AG04449 (cell line): Measurements from ENCODE around the gene MRPL27.

Experiments used
- CTCF ChIA-PET: fragments of 350-600 bp; formaldehyde crosslinking; extraction: SDS; loops from one replicate; lab custom pipeline; 2021; ENCODE audit warnings: antibody characterized with exemption; lab: Yijun Ruan, JAX
- POLR2A ChIA-PET: fragments of 400-600, 350-600 bp; formaldehyde crosslinking; extraction: SDS; loops from one replicate; lab custom pipeline; 2020; ENCODE audit warnings: antibody characterized with exemption, inconsistent platforms; lab: Yijun Ruan, JAX
- DNase-seq: peaks from one replicate; pipeline ENCODE4 v3.0.0-alpha.2; 2010; ENCODE audit warnings: low read depth, low spot score
- H3K4me3 ChIP-seq: 2 replicates; pipeline ENCODE4 v1.5.1; 2011; ENCODE audit warnings: low read depth, mild to moderate bottlenecking, control low read depth, low read length
- CTCF ChIP-seq: IDR thresholded peaks from one replicate; pipeline ENCODE4 v1.5.1; 2011; ENCODE audit warnings: mild to moderate bottlenecking, moderate library complexity, low read length, control low read depth, inconsistent platforms; ENCODE audit not compliant: insufficient read depth; ENCODE audit errors: missing control alignments

The MRPL27 gene

GRCh38 chr17:50371526-50371925, 1.5 kb downstream of the MRPL27 start:
- CTCF ChIA-PET, result interaction anchor here (1.0 to 6.9 kb wide), 3 partner anchors 11 to 26 kb away, joined by 3 to 60 read pairs (median 52); partner anchors contain the start of gene LRRC59

DNA sequence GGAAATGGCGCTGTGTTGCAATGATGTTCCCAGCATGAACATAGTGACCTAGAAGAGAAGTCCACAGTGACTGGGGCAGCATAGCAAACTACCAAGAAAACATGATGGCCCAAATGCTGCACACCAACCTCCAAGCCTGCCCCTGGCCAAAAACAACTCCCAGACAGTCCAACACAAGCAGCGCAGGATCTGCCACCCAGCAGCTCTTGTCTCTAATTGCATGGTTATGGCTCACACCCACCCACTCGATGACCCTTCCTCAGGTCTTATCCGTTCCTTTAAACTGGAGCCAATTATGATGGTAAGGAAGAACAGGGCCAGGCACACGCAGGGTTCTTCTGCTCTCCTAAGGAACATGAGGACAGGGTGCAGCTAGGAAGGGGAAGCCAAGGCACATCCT, 2.9 kb downstream of the MRPL27 start:
- no peak for TF ChIP-seq CTCF
- no peak for DNase-seq
- ChIA-PET CTCF (interaction anchor here (1.0 to 6.9 kb wide), 4 partner anchors 10 to 27 kb away, joined by 3 to 60 read pairs (median 28); partner anchors contain the start of genes LRRC59 and XYLT2), POLR2A (no interaction called here)
- no peak overlapping the region for H3K4me3 ChIP-seq

More at GRCh38 chr17:50371526-50371925, 1.5 kb downstream of the MRPL27 start:
- no peak for TF ChIP-seq CTCF
- H3K4me3 ChIP-seq, result no peak overlapping the region
- POLR2A ChIA-PET, result no interaction called here
- DNase-seq, result no peak

DNA sequence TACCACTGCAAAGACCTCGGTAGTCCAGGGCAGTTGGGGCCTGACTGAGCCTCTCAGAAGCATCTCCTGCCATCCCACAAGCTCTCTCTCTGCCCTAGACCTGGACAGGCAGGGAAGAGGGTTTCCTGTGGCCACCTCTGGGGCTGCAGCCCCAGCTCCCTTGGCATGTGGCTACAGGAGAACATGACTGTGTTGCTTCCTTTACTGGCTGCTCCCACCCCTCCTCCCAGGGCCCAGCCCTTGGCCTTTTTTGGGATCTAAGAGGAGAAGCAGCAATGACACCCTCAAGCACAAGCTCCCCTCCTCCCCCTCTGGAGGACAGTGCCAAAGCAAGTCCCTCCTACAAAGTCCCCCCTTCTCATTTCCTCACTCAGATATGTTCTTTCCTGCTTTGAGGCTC, 5.6 kb downstream of the MRPL27 start:
- POLR2A ChIA-PET, result no interaction called here
- H3K4me3 ChIP-seq, result no peak overlapping the region
- no peak for TF ChIP-seq CTCF
- CTCF ChIA-PET, result interaction anchor here (2.3 kb wide), 1 partner anchor 30 kb away, joined by 17 read pairs; the partner anchor contains the start of gene LRRC59
- DNase-seq, result no peak

GRCh38 chr17:50365649-50366393, 7.2 kb downstream of the MRPL27 start:
- no peak overlapping the region for H3K4me3 ChIP-seq
- TF ChIP-seq CTCF, result no peak
- ChIA-PET CTCF (interaction anchor here (0.6 to 9.3 kb wide), 8 partner anchors 7 to 271 kb away, joined by 3 to 116 read pairs (median 3); partner anchors contain the start of genes EME1, LRRC59, MRPL27 and PDK2), POLR2A (interaction anchor here (0.9 kb wide), 1 partner anchor 16 kb away, joined by 3 read pairs; no protein-coding TSS in a partner anchor)
- no peak for DNase-seq

GRCh38 chr17:50365165-50365564, 7.8 kb downstream of the MRPL27 start:
- DNase-seq, result no peak
- no peak overlapping the region for H3K4me3 ChIP-seq
- TF ChIP-seq CTCF, result no peak
- POLR2A ChIA-PET, result interaction anchor here (0.9 kb wide), 1 partner anchor 16 kb away, joined by 3 read pairs; no protein-coding TSS in a partner anchor
- CTCF ChIA-PET, result interaction anchor here (0.6 to 9.3 kb wide), 9 partner anchors 8 to 271 kb away, joined by 3 to 116 read pairs (median 3); partner anchors contain the start of genes EME1, LRRC59, MRPL27 and PDK2

- CTCF ChIA-PET, result interaction anchor here (0.6 to 9.3 kb wide), 9 partner anchors 8 to 270 kb away, joined by 3 to 116 read pairs (median 4); partner anchors contain the start of genes EME1, LRRC59, MRPL27 and PDK2
- no peak for DNase-seq
- POLR2A ChIA-PET, result interaction anchor here (0.9 kb wide), 1 partner anchor 15 kb away, joined by 3 read pairs; no protein-coding TSS in a partner anchor
- TF ChIP-seq CTCF, result peak; percentile 51
- no peak overlapping the region for H3K4me3 ChIP-seq
Observed at GRCh38 chr17:50364715-50365114, 8.3 kb downstream of the MRPL27 start.
